Stimulated activated CD8-positive, alpha-beta memory T cell treated with anti-CD3 and anti-CD28 coated beads, Interleukin-4, amount 100 ng/mL, for 48 hours (primary cell): ENCODE results near the gene GABRE.
"Not testable (repeated sequence)": the region's sequence is repeated elsewhere in the genome, so short reads cannot be mapped to it uniquely, and the experiment has no call there.

Experiments used
- DNase-seq: peaks from one replicate; pipeline ENCODE4 v3.0.0-alpha.2; 2020

Gene GABRE

DNA sequence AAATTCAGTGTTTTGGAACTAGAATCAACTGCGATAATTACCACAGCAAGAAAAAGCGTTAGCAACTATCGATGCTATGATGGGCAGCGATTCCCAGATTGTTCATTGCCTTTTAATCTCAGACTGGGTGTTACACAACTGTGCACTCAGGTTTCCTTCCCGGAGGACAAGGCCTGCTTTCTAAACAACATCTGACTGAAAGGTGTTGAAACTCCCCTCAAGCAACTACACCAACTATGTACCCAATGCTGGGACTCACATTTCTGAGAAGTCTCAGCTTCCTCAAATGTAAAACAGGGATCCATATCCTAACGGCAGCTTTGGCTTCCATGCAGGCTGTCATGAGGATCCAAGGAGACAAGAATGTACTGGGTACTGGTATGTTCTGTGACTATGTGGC is 8.2 kb downstream of the GABRE start:
- DNase-seq = no peak

DNA sequence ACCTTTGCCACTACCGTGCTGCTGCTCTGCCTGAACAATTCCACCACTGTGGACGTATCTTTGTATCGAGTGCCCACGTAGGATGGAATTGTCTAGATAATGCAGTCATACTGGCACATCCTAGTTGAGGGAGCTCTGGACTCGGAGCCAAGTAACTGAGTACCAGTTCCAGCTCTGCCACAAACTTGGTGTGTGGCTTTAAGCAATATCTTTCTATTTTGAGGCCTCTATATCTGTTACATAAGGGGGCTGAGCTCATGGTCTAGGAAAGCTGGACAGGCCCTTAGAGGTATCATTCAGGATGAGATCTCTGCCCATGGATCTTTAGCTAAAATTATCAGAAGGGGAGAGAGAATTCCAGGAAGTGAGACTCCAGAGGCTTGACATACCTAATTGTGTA is 12.4 kb downstream of the GABRE start:
- no peak for DNase-seq

DNA sequence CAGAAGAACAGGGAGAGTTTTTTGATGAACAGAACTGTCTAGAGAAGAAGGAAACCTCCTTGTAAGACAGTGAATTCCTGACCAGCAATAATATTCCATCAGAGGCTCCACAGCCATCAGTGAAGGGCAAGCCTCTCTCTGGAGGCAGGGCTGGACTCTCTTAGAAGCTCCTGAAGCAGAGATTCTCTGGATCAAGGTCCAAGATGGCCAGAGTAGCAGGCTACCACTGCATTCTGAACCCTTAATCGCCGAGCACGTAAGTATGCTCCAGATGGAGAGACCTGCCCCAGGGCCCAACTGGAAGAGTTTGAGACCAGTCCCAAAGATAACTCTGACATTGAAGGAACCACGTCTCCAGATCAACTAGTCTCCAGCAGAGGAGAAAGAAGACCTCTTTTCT is 16.4 kb downstream of the GABRE start:
- DNase-seq = no peak

GRCh38 chrX:151954730-151955129 is 19.7 kb downstream of the GABRE start:
- no peak for DNase-seq

DNA sequence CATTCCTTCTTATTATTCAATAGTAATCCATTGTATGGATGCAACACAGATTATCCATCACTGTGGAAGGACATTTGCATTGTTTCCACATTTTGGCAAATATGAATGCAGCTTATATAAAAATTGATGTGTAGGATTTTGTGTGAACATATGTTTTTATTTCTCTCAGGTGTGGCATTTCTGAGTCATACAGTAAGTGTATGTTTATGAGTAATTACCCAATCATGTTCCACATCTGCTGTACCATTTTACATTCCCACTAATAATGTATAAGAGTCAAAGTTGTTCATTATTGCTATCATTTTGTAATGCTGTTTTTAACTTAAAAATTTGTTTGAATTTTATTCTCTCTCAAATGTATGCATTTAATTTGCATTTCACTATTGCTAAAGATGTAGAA is 36.3 kb downstream of the GABRE start:
- no peak for DNase-seq

DNA sequence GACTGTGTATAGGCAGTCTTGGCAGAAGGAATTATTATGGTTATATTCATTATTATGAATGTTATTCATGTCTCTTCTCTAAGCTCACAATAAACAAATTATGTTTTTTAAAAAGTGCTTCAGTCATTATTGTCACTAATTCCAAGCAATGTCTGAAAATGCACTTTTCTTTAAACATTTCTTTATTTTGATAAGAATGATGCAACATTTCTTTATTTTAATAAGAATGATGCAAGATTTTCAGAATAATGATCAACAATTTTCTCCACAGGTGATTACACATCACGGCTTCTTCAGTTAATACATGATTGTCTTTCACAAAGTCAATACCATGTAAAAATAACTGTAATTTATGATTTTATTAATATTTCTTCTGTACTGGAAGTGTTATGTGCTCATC is 39.1 kb downstream of the GABRE start:
- no peak for DNase-seq

GRCh38 chrX:151929126-151929525 is 45.4 kb downstream of the GABRE start:
- no peak for DNase-seq

DNA sequence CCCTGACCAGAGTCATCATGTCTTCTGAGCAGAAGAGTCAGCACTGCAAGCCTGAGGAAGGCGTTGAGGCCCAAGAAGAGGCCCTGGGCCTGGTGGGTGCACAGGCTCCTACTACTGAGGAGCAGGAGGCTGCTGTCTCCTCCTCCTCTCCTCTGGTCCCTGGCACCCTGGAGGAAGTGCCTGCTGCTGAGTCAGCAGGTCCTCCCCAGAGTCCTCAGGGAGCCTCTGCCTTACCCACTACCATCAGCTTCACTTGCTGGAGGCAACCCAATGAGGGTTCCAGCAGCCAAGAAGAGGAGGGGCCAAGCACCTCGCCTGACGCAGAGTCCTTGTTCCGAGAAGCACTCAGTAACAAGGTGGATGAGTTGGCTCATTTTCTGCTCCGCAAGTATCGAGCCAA is 50.8 kb downstream of the GABRE start:
- DNase-seq = no peak

DNA sequence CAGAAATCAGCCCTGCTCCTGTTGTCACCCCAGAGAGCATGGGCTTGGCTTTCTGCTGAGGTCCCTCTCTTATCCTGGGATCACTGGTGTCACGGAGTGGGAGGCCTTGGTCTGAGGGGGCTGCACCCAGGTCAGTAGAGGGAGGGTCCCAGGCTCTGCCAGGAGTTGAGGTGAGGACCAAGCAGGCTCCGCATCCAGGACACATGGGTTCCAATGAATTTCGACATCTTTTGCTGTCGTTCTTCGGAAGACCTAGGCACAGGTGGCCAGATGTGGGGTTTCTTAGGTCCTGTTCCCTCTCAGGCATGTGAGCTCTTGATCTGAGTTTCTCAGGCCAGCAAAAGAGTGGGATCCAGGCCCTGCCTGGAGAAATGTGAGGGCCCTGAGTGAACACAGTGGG is 51.8 kb downstream of the GABRE start:
- no peak for DNase-seq

DNA sequence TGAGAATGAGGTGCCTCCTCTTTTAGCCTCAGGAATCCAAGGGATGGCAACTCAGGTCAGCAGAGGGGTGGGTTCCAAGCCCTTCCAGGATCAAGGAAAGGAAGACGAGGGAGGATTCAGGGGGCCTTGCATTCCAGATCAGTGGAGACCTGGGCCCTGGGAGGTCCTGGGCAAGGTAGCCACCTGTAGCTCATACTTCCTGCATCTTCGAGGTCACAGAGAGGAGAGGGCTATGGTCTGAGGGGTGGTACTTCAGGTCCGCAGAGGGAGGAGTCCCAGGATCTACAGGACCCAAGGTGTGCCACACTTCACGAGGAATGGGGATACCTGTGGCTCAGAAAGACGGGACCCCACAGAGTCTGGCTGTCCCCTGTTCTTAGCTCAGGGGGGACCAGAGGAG is 52.6 kb downstream of the GABRE start:
- no peak for DNase-seq

DNA sequence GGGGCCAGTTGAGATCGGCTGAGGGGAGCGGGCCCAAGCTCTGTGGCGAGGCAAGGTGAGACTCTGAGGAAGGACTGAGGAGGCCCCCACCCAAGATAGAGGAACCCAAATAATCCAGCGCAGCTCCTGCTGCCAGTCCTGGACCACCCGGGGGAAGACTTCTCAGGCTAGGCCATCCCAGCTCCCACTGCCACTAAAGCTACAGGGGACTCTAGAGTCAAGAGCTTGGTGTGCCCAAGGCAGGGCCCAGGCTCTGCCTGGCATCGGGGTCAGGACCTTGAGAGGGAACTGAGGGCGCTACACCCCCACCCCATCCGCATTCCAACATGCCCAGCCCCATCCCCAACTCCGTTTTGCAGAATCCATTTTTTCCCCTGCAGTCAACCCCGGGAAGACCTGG is 53.2 kb downstream of the GABRE start:
- DNase-seq = no peak

- no peak for DNase-seq
Observed at GRCh38 chrX:151920530-151920929, 53.9 kb downstream of the GABRE start.

DNA sequence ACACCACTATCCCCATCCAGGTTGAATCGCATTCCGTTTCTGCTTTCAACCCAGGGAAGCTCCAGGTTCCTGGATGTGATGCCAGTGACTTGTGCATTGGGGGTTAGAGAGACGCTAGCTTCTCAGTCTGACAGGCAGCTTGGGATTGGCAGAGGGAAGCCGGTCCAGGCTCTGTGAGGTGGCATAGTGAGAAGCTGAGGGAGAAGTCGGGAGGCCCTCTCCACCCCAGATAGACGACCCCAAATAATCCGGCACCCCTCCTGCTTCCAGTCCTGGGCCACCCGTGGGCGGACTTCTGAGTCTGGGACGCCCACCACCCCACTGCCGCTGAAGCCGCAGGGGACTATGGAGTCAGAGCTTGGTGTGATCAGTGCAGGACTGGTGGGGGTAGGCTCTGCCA is 54.4 kb downstream of the GABRE start:
- DNase-seq = no peak

- no peak for DNase-seq
Observed at GRCh38 chrX:151919610-151920009, 54.9 kb downstream of the GABRE start.

DNA sequence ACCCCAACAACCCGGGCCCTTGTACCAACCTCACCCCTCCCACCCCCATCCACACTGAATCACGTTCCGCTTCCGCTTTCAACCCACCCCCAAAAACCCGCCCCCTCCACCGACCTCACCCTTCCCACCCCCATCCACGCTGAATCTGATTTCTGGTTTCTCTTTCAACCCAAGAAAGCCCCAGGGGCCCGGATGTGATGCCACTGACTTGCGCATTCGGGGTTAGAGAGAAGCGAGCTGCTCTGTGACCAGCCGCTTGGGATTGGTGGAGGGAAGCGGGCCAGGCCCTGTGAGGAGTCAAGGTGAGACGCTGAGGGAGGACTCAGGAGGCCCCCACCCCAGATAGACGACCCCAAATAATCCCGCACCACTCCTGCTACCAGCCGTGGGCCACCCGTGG is 55.7 kb downstream of the GABRE start:
- DNase-seq = not testable (repeated sequence)

- no peak for DNase-seq
Observed at GRCh38 chrX:151912780-151913179, 61.7 kb downstream of the GABRE start, which contains the start of gene MAGEA4. Gene MAGEA4 (plus strand): TSS chrX:151912889. CDS start chrX:151923665, 10,776 bp downstream.

- no peak for DNase-seq
Observed at GRCh38 chrX:151912221-151912620, 62.3 kb downstream of the GABRE start.

GRCh38 chrX:151904989-151905388 is 69.5 kb downstream of the GABRE start:
- no peak for DNase-seq
